Neutrophil (primary cell): Measurements from ENCODE around the gene SLC22A7.
"Not testable (repeated sequence)": the region's sequence is repeated elsewhere in the genome, so short reads cannot be mapped to it uniquely, and the experiment has no call there.

Experiments used
- H3K27ac ChIP-seq: fragments of 200-600 bp; sonication (generic); 2 replicates; pipeline ENCODE4 v1.5.1; 2016; ENCODE audit warnings: mild to moderate bottlenecking, moderate library complexity
- H3K27me3 ChIP-seq: fragments of 200-600 bp; sonication (generic); 2 replicates; pipeline ENCODE4 v1.6.0; 2016; ENCODE audit warnings: mild to moderate bottlenecking
- H3K36me3 ChIP-seq: fragments of 200-600 bp; sonication (generic); 2 replicates; pipeline ENCODE4 v1.5.1; 2017
- H3K4me1 ChIP-seq, 2 experiments: fragments of 200-600 bp in 1 of 2; sonication (generic) in 1 of 2; 1 replicate in 1 of 2; 2 replicates in 1 of 2; pipeline versions ENCODE4 v1.5.1 to v1.6.1; 2013 to 2016; ENCODE audit warnings: low read depth in 1 of 2, low read length in 1 of 2, mild to moderate bottlenecking in 1 of 2, moderate library complexity in 1 of 2; ENCODE audit not compliant: control insufficient read depth in 1 of 2, insufficient read depth in 1 of 2
- H3K4me3 ChIP-seq, 2 experiments: fragments of 200-600 bp in 1 of 2; sonication (generic) in 1 of 2; 1 replicate in 1 of 2; 2 replicates in 1 of 2; pipeline ENCODE4 v1.5.1; 2013 to 2016; ENCODE audit warnings: low read depth in 1 of 2, low read length in 1 of 2, mild to moderate bottlenecking in 1 of 2, moderate library complexity in 1 of 2
- H3K9me3 ChIP-seq: fragments of 200-600 bp; sonication (generic); 2 replicates; pipeline ENCODE4 v1.5.1; 2016
- TF ChIP-seq, protein P1 (sequence below): fragments of 200-600 bp; sonication (generic); IDR thresholded peaks from 2 replicates; pipeline ENCODE4 v1.5.1; 2016; ENCODE audit warnings: antibody characterized with exemption

SLC22A7 gene

GRCh38 chr6:43347021-43347420 lies 49.0 kb downstream of the SLC22A7 start:
- Histone ChIP-seq H3K4me3 (no peak overlapping the region), H3K4me1 (no peaks in the 10 kb centered on the region), H3K27ac (no peak overlapping the region), H3K9me3 (no peaks in the 10 kb centered on the region), H3K27me3 (no peaks in the 10 kb centered on the region), H3K36me3 (peaks cover 60% of the 10 kb centered on the region)
- TF ChIP-seq, protein P1, sequence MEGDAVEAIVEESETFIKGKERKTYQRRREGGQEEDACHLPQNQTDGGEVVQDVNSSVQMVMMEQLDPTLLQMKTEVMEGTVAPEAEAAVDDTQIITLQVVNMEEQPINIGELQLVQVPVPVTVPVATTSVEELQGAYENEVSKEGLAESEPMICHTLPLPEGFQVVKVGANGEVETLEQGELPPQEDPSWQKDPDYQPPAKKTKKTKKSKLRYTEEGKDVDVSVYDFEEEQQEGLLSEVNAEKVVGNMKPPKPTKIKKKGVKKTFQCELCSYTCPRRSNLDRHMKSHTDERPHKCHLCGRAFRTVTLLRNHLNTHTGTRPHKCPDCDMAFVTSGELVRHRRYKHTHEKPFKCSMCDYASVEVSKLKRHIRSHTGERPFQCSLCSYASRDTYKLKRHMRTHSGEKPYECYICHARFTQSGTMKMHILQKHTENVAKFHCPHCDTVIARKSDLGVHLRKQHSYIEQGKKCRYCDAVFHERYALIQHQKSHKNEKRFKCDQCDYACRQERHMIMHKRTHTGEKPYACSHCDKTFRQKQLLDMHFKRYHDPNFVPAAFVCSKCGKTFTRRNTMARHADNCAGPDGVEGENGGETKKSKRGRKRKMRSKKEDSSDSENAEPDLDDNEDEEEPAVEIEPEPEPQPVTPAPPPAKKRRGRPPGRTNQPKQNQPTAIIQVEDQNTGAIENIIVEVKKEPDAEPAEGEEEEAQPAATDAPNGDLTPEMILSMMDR, result no peak

- Histone ChIP-seq H3K27me3 (no peaks in the 10 kb centered on the region), H3K9me3 (no peaks in the 10 kb centered on the region), H3K36me3 (peaks cover 59% of the 10 kb centered on the region), H3K4me1 (no peaks in the 10 kb centered on the region), H3K4me3 (no peak overlapping the region), H3K27ac (no peak overlapping the region)
- TF ChIP-seq, protein P1, result no peak
Observed at GRCh38 chr6:43347444-43347843, 49.4 kb downstream of the SLC22A7 start.

GRCh38 chr6:43351951-43352350 lies 53.9 kb downstream of the SLC22A7 start:
- H3K27me3 ChIP-seq, H3K27ac ChIP-seq, H3K4me1 ChIP-seq, H3K4me3 ChIP-seq, H3K9me3 ChIP-seq: not testable (repeated sequence)
- H3K36me3 ChIP-seq, result peaks cover 72% of the 10 kb centered on the region
